Measurements from ENCODE around the gene ZNF513.

GRCh38 chr2:27408601-27409320 is 28.2 kb upstream of the ZNF513 start:
- no peak for TF ChIP-seq CTCF (conservative IDR thresholded peaks at IDR 0.05 in 1 of 2, IDR thresholded peaks at IDR 0.05 in 1 of 2; ENCODE audit: extremely low read depth in 1 of 2, insufficient read depth in 1 of 2, low read depth in 1 of 2, low read length in 2 of 2)
- TF ChIP-seq EZH2 (IDR thresholded peaks at IDR 0.05; ENCODE audit: borderline replicate concordance, low read length), result no peak
